Ureter (tissue), 1 donor: ENCODE data around the gene NPAT. TPM values are rescaled to one million over a fixed set of nuclear protein-coding genes. Genes with fewer than 3 reads are reported as not detected.
"Not testable (repeated sequence)": the region's sequence is repeated elsewhere in the genome, so short reads cannot be mapped to it uniquely, and the experiment has no call there.

Source experiments
- DNase-seq: peaks from one replicate; pipeline ENCODE4 v3.0.0-alpha.2; 2020; ENCODE audit warnings: low spot score
- total RNA-seq: library from RNA; stranded (reverse); gene quantifications from one replicate; pipeline ENCODE4 v1.2.4, GENCODE V29; 2023
- donor health status: DM: yes; HTN: yes; CAD: no.

NPAT gene
- total RNA-seq, 1 donor from 2014 or later, result 26.0 TPM

GRCh38 chr11:108154591-108154990, 67.8 kb downstream of the NPAT start:
- no peak for DNase-seq

GRCh38 chr11:108148556-108148955, 73.9 kb downstream of the NPAT start:
- DNase-seq, result no peak

GRCh38 chr11:108147150-108147549, 75.3 kb downstream of the NPAT start:
- no peak for DNase-seq

GRCh38 chr11:108144615-108145014, 77.8 kb downstream of the NPAT start:
- no peak for DNase-seq

GRCh38 chr11:108142304-108142703, 80.1 kb downstream of the NPAT start:
- no peak for DNase-seq

GRCh38 chr11:108137212-108137611, 85.2 kb downstream of the NPAT start:
- no peak for DNase-seq

- no peak for DNase-seq
These were observed 86.4 kb downstream of the NPAT start for GRCh38 chr11:108135845-108136544.

GRCh38 chr11:108132993-108133538, 89.4 kb downstream of the NPAT start:
- DNase-seq, result not testable (repeated sequence)

GRCh38 chr11:108131993-108132392, 90.4 kb downstream of the NPAT start:
- DNase-seq, result no peak

GRCh38 chr11:108128772-108129171, 93.7 kb downstream of the NPAT start:
- no peak for DNase-seq

- DNase-seq, result no peak
These were observed 97.3 kb downstream of the NPAT start for GRCh38 chr11:108125096-108125495.

- DNase-seq, result no peak
These were observed 100.2 kb downstream of the NPAT start for GRCh38 chr11:108122166-108122628.

GRCh38 chr11:108121274-108122155, 100.9 kb downstream of the NPAT start, which contains the start of gene ACAT1:
Gene ACAT1 (plus strand): TSS chr11:108121567. CDS start chr11:108121607, 40 bp downstream.
- DNase-seq, result peak; percentile 97

GRCh38 chr11:108120936-108121273, 101.5 kb downstream of the NPAT start:
- not testable (repeated sequence) for DNase-seq

GRCh38 chr11:108117746-108118371, 104.6 kb downstream of the NPAT start:
- DNase-seq, result no peak

GRCh38 chr11:108115500-108116140, 106.8 kb downstream of the NPAT start:
- DNase-seq, result peak; percentile 88

GRCh38 chr11:108112057-108112456, 110.4 kb downstream of the NPAT start:
- no peak for DNase-seq

- DNase-seq, result no peak
These were observed 111.3 kb downstream of the NPAT start for GRCh38 chr11:108111126-108111525.
